Loucy (cell line): ENCODE data around the gene PADI3.

Experiments used
- H2AFZ ChIP-seq: fragments of 200-600 bp; sonication (generic); 2 replicates; pipeline ENCODE4 v1.6.0; 2016; ENCODE audit warnings: antibody characterized with exemption, mild to moderate bottlenecking, low read length, moderate library complexity
- H3F3A ChIP-seq: fragments of 200-600 bp; 2 replicates; pipeline ENCODE4 v1.6.0; 2016; ENCODE audit warnings: antibody characterized with exemption, low read depth, mild to moderate bottlenecking
- H3K27me3 ChIP-seq: fragments of 200-600 bp; sonication (generic); 2 replicates; pipeline ENCODE4 v1.6.1; 2014; ENCODE audit warnings: low read length, mild to moderate bottlenecking; ENCODE audit not compliant: insufficient read depth, poor library complexity, severe bottlenecking
- H3K36me3 ChIP-seq: fragments of 200-600 bp; sonication (generic); 2 replicates; pipeline ENCODE4 v1.6.1; 2016; ENCODE audit warnings: low read length; ENCODE audit not compliant: insufficient read depth
- H3K4me1 ChIP-seq: fragments of 200-600 bp; sonication (generic); 2 replicates; pipeline ENCODE4 v1.5.1; 2014; ENCODE audit warnings: low read length, mild to moderate bottlenecking; ENCODE audit not compliant: insufficient read depth, poor library complexity, severe bottlenecking
- H3K4me2 ChIP-seq: fragments of 200-600 bp; sonication (generic); 2 replicates; pipeline ENCODE4 v1.6.0; 2014; ENCODE audit warnings: antibody characterized with exemption, low read length, low read depth, mild to moderate bottlenecking; ENCODE audit not compliant: poor library complexity, severe bottlenecking
- H3K4me3 ChIP-seq: fragments of 200-600 bp; sonication (generic); 2 replicates; pipeline ENCODE4 v1.5.1; 2014; ENCODE audit warnings: low read length, mild to moderate bottlenecking, mixed read lengths; ENCODE audit not compliant: poor library complexity, severe bottlenecking
- H3K79me2 ChIP-seq: fragments of 200-600 bp; sonication (generic); 2 replicates; pipeline ENCODE4 v1.6.1; 2014; ENCODE audit warnings: low read length; ENCODE audit not compliant: insufficient read depth
- H3K9ac ChIP-seq: fragments of 200-600 bp; sonication (generic); 2 replicates; pipeline ENCODE4 v1.6.0; 2014; ENCODE audit warnings: mild to moderate bottlenecking, low read depth, low read length, moderate library complexity; ENCODE audit not compliant: poor library complexity, severe bottlenecking
- H3K9me2 ChIP-seq: fragments of 200-600 bp; sonication (generic); replicated peaks from 2 replicates; pipeline ENCODE4 v1.6.1; 2016; ENCODE audit warnings: low read depth, low read length, mixed read lengths
- H3K9me3 ChIP-seq: fragments of 200-600 bp; sonication (generic); 2 replicates; pipeline ENCODE4 v1.6.1; 2014; ENCODE audit warnings: mild to moderate bottlenecking, antibody characterized with exemption, low read length, low read depth; ENCODE audit not compliant: insufficient read depth
- H4K20me1 ChIP-seq: fragments of 200-600 bp; sonication (generic); 2 replicates; pipeline ENCODE4 v1.6.0; 2014; ENCODE audit warnings: antibody characterized with exemption, low read length, mild to moderate bottlenecking; ENCODE audit not compliant: insufficient read depth, poor library complexity, severe bottlenecking
- EZH2phosphoT487 ChIP-seq: fragments of 200-600 bp; IDR thresholded peaks from 2 replicates; pipeline ENCODE4 v1.6.1; 2018; ENCODE audit warnings: antibody characterized with exemption, mild to moderate bottlenecking, moderate library complexity, borderline replicate concordance
- TF ChIP-seq, protein P1 (sequence below): fragments of 200-600 bp; sonication (generic); conservative IDR thresholded peaks from 2 replicates; pipeline ENCODE4 v1.5.1; 2014; ENCODE audit warnings: mild to moderate bottlenecking, antibody characterized with exemption, low read length

PADI3 gene

DNA sequence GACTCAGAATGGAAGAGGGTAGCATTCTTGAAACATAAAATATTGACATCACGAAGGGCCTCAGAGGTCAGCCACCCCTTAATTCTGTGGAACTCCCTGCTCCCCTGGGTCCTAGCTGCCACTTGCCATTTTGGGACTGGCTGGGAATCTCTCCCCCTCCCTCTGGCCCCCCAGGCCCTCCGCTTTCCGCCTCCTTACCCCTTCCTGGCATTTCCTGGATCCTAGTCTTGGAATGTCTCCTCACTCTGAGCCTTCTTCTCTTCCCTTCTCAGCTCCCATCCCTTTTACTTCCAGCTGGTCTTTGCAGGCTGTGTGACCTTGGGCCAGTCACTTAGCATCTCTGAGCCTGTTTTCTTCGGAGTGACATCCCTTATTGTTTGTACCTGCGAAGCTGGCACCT is 39.5 kb upstream of the PADI3 start:
- H3K27me3 ChIP-seq: no peaks in the 10 kb centered on the region
- no peaks in the 10 kb centered on the region for H3K9me2 ChIP-seq
- no peak overlapping the region for H3K4me3 ChIP-seq
- H3K9ac ChIP-seq: no peak overlapping the region
- no peaks in the 10 kb centered on the region for H4K20me1 ChIP-seq
- H3F3A ChIP-seq: no peaks in the 10 kb centered on the region
- H3K9me3 ChIP-seq: no peaks in the 10 kb centered on the region
- H3K4me2 ChIP-seq: no peak overlapping the region
- TF ChIP-seq, protein P1, sequence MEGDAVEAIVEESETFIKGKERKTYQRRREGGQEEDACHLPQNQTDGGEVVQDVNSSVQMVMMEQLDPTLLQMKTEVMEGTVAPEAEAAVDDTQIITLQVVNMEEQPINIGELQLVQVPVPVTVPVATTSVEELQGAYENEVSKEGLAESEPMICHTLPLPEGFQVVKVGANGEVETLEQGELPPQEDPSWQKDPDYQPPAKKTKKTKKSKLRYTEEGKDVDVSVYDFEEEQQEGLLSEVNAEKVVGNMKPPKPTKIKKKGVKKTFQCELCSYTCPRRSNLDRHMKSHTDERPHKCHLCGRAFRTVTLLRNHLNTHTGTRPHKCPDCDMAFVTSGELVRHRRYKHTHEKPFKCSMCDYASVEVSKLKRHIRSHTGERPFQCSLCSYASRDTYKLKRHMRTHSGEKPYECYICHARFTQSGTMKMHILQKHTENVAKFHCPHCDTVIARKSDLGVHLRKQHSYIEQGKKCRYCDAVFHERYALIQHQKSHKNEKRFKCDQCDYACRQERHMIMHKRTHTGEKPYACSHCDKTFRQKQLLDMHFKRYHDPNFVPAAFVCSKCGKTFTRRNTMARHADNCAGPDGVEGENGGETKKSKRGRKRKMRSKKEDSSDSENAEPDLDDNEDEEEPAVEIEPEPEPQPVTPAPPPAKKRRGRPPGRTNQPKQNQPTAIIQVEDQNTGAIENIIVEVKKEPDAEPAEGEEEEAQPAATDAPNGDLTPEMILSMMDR: no peak
- TF ChIP-seq EZH2phosphoT487: no peak
- no peaks in the 10 kb centered on the region for H3K36me3 ChIP-seq
- no peaks in the 10 kb centered on the region for H3K79me2 ChIP-seq
- H3K4me1 ChIP-seq: peaks cover 82% of the 10 kb centered on the region
- H2AFZ ChIP-seq: no peak overlapping the region

DNA sequence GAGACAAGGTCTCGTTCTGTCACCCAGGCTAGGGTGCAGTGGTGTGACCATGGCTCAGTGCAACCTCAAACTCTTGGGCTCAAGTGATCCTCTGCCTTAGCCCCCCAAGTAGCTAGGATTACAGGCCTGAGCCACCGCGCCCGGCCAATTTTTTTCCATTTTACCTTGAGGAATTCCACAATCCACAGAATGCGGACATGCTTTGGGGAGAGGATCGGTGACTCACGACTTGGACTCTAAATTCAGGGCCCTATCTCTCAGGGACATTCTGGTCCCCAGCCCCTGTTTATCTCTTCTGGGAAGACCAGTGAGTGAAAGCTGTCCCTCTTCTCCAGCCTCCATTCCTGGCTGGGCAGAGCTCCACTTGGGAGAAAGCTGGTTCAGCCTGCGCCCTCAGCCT is 38.7 kb upstream of the PADI3 start:
- Histone ChIP-seq H3K36me3 (no peaks in the 10 kb centered on the region), H2AFZ (no peak overlapping the region), H3K79me2 (no peaks in the 10 kb centered on the region), H4K20me1 (no peaks in the 10 kb centered on the region), H3K9ac (peak overlapping the region; percentile 37), H3F3A (no peaks in the 10 kb centered on the region), H3K27me3 (no peaks in the 10 kb centered on the region), H3K4me3 (no peak overlapping the region), H3K9me2 (no peaks in the 10 kb centered on the region), H3K9me3 (no peaks in the 10 kb centered on the region), H3K4me1 (peaks cover 87% of the 10 kb centered on the region), H3K4me2 (no peak overlapping the region)
- no peak for TF ChIP-seq EZH2phosphoT487
- TF ChIP-seq, protein P1: no peak

DNA sequence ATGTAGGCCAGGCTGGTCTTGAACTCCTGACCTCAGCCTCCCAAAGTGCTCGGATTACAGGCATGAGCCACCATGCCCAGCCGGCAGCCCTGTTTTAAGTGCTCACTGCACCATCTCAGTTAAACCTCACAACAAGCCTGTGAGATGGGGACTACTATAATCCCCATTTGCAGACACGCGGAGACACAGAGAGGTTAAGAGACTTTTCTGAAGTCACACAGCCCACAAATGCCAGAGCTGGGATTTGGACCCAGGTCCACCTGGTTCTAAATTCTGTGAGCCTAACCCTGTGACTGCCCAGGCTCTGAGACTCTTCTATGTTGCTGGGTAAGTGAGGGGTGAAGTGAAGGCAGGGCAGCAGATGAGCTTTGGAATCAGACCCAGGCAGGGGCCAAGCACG is 37.5 kb upstream of the PADI3 start:
- TF ChIP-seq EZH2phosphoT487: no peak
- TF ChIP-seq, protein P1: no peak
- H3K79me2 ChIP-seq: no peaks in the 10 kb centered on the region
- peak overlapping the region; percentile 90 for H3K4me2 ChIP-seq
- no peaks in the 10 kb centered on the region for H3K9me3 ChIP-seq
- no peaks in the 10 kb centered on the region for H4K20me1 ChIP-seq
- H3K36me3 ChIP-seq: no peaks in the 10 kb centered on the region
- no peaks in the 10 kb centered on the region for H3F3A ChIP-seq
- peak overlapping the region; percentile 66 for H3K4me3 ChIP-seq
- no peak overlapping the region for H2AFZ ChIP-seq
- H3K27me3 ChIP-seq: no peaks in the 10 kb centered on the region
- H3K9me2 ChIP-seq: no peaks in the 10 kb centered on the region
- peaks cover 91% of the 10 kb centered on the region for H3K4me1 ChIP-seq
- peak overlapping the region; percentile 73 for H3K9ac ChIP-seq
